ENCODE measurements around the gene ATP4B.

GRCh38 chr13:113605461-113605860, 52.5 kb downstream of the ATP4B start:
- TF ChIP-seq CTCF (IDR thresholded peaks at IDR 0.05; ENCODE audit: low read length) (no peak), EZH2 (IDR thresholded peaks at IDR 0.05; ENCODE audit: borderline replicate concordance, low read length) (no peak)
